ENCODE data around the gene CERS5.

- TF ChIP-seq, protein P1, sequence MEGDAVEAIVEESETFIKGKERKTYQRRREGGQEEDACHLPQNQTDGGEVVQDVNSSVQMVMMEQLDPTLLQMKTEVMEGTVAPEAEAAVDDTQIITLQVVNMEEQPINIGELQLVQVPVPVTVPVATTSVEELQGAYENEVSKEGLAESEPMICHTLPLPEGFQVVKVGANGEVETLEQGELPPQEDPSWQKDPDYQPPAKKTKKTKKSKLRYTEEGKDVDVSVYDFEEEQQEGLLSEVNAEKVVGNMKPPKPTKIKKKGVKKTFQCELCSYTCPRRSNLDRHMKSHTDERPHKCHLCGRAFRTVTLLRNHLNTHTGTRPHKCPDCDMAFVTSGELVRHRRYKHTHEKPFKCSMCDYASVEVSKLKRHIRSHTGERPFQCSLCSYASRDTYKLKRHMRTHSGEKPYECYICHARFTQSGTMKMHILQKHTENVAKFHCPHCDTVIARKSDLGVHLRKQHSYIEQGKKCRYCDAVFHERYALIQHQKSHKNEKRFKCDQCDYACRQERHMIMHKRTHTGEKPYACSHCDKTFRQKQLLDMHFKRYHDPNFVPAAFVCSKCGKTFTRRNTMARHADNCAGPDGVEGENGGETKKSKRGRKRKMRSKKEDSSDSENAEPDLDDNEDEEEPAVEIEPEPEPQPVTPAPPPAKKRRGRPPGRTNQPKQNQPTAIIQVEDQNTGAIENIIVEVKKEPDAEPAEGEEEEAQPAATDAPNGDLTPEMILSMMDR (IDR thresholded peaks at IDR 0.05): no peak
- no peak for TF ChIP-seq POLR2A (IDR thresholded peaks at IDR 0.05)
Measured at GRCh38 chr12:50166799-50167048, 445 bp downstream of the CERS5 start.
